PFSK-1 (cell line): ENCODE results near the gene NIM1K.

Source experiments
- POLR2AphosphoS5 ChIP-seq: IDR thresholded peaks from 2 replicates; pipeline ENCODE4 v1.6.1; 2012; ENCODE audit warnings: low read depth, mild to moderate bottlenecking, control low read depth, low read length, moderate library complexity
- REST ChIP-seq, 2 experiments: IDR thresholded peaks; 2 replicates each; pipeline versions ENCODE4 v1.6.1 to v1.8.0; 2011 to 2012; ENCODE audit warnings: low read depth in 2 of 2, low read length in 2 of 2, control low read depth in 1 of 2, inconsistent platforms in 1 of 2, mild to moderate bottlenecking in 1 of 2, moderate library complexity in 1 of 2; ENCODE audit not compliant: insufficient read depth in 1 of 2
- SIN3A ChIP-seq: IDR thresholded peaks from 2 replicates; pipeline ENCODE4 v1.6.1; 2012; ENCODE audit warnings: mild to moderate bottlenecking, low read length, moderate library complexity, borderline replicate concordance; ENCODE audit not compliant: insufficient read depth
- TAF1 ChIP-seq: IDR thresholded peaks from 2 replicates; pipeline ENCODE4 v1.6.1; 2012; ENCODE audit warnings: low read length, control low read depth, borderline replicate concordance; ENCODE audit not compliant: insufficient read depth

- TF ChIP-seq SIN3A, result no peak
- no peak for TF ChIP-seq REST (IDR thresholded peaks at IDR 0.05; ENCODE audit: insufficient read depth in 1 of 2, low read depth in 2 of 2, low read length in 2 of 2)
- no peak for TF ChIP-seq POLR2AphosphoS5
- no peak for TF ChIP-seq TAF1
Observed at GRCh38 chr5:43243270-43243669, 51.2 kb downstream of the NIM1K start.
